HPDE6-E6E7 (cell line): ENCODE measurements around the gene BRD3.
"Not testable (repeated sequence)": the region's sequence is repeated elsewhere in the genome, so short reads cannot be mapped to it uniquely, and the experiment has no call there.

Source experiments
- DNase-seq: peaks from one replicate; pipeline ENCODE4 v3.0.0; 2011; ENCODE audit warnings: missing footprints; ENCODE audit errors: extremely low spot score

BRD3 gene

GRCh38 chr9:134067904-134068743 lies at the start of gene BRD3:
Gene BRD3 (minus strand): TSS chr9:134068026. CDS start chr9:134053477, 14,549 bp downstream.
- peak; percentile 74 for DNase-seq

DNA sequence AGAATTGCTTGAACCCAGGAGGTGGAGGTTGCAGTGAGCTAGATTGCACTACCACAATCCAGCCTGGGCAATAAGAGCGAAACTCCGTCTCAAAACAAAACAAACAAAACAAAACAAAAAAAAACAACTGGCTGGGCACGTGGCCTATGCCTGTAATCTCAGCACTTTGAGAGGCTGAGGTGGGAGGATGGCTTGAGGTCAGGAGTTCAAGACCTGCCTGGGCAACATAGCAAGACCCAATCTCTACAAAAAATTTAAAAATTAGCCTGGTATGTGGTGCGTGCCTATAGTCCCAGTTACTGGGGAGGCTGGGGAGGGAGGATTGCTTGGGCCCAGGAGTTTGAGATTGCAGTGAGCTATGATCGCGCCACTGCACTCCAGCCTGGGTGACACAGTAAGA lies 44.7 kb upstream of the BRD3 start:
- DNase-seq = no peak

DNA sequence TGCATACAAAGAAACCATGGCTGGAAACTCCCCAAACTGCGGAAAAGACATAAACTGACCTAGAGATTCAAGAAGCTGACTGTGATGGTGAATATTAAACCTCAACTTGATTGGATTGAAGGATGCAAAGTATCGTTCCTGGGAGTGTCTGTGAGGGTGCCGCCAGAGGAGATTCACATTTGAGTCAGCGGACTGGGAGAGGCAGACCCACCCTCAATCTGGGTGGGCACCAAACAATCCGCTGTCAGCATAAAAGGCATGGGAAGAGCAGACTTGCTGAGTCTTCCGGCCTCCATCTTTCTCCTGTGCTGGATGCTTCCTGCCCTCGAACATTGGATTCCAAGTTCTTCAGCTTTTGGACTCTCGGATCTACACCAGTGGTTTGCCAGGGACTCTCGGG lies 43.2 kb upstream of the BRD3 start:
- DNase-seq = no peak

- no peak for DNase-seq
Observed at GRCh38 chr9:134103391-134103998, 35.7 kb upstream of the BRD3 start.

- DNase-seq = no peak
Observed at GRCh38 chr9:134101623-134102149, 33.9 kb upstream of the BRD3 start.

GRCh38 chr9:134101133-134101532 lies 33.3 kb upstream of the BRD3 start:
- not testable (repeated sequence) for DNase-seq

GRCh38 chr9:134100040-134100439 lies 32.2 kb upstream of the BRD3 start:
- DNase-seq = no peak

DNA sequence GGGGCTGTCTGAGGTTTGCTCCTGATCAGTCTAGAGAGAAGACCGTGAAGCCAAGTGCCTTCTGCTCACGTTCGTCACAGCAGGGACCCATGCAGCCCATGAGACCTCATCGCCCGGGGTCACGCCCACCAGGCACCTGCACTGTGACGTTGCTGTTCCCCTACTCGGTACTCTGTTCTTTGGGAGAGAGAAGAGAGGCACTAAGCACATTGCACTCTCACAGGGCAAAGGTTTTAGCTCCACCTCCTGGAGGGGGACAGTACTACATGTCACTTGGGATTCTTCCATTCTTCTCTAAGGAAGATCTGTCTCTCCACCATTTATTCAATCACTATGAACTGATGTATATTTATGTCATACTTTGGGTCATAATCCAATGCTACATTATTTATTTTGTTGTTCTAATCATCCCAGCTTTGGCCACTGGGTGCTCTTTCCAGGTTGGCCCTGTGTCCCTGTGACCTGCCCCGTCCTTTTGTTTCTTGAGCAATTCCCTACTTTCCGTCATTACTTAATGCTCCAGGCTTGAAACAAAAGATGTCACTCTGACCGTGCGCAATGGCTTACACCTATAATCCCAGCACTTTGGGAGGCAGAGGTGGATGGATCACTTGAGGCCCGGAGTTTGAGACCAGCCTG lies 31.4 kb upstream of the BRD3 start:
- DNase-seq = peak; percentile 39

GRCh38 chr9:134089972-134090371 lies 22.1 kb upstream of the BRD3 start:
- no peak for DNase-seq

DNA sequence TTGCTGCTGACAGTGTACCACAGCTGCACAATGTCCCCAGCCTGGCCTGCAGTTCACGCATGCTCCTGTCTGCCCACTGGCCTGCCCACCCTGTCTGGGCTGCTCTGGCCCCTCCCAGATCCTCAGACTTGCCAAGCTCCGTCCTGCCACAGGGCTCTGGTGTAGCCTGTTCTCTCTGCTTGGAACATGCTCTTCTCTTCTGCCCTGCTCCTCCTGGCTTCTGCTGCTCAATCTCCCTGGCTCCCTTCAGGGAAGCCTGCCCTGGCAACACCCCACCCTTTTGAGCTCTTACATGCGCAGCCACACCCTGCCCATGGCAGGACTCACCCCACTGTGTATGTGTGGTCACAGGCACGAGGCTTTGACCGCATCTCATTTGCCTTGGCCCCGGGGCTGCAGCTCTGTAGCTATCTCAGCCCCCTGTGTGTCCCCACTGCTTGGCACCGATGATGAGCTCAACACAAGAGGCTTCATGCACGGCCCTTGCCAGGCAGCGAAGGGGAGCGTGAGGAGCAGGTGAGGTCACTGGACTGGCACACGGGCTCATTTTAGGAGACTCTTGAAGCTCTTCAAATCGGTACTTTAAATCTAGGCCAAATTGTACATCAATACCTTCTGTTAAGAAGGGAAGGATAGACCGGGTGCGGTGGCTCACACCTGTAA lies 20.4 kb upstream of the BRD3 start:
- DNase-seq = no peak

DNA sequence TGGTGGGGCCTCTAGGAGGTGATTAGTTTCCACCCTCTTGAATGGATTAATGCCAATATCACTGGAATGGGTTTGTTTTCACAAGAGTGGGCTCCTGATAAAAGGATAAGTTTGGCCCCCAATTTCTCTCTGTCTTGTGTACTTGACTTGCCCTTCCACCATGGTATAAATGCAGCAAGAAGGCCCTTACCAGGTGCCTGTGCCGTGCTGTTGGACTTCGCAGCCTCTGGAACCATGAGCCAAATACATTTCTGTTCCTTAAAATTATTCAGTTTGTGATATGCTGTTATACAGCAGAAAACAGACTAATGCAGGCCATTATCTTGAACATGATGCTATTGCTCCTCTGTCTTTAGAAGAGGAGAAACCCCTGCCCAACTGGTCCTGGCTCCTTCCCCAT lies 17.8 kb upstream of the BRD3 start:
- no peak for DNase-seq

GRCh38 chr9:134083451-134083850 lies 15.6 kb upstream of the BRD3 start:
- DNase-seq = no peak

- no peak for DNase-seq
Observed at GRCh38 chr9:134076644-134077043, 8.8 kb upstream of the BRD3 start.

DNA sequence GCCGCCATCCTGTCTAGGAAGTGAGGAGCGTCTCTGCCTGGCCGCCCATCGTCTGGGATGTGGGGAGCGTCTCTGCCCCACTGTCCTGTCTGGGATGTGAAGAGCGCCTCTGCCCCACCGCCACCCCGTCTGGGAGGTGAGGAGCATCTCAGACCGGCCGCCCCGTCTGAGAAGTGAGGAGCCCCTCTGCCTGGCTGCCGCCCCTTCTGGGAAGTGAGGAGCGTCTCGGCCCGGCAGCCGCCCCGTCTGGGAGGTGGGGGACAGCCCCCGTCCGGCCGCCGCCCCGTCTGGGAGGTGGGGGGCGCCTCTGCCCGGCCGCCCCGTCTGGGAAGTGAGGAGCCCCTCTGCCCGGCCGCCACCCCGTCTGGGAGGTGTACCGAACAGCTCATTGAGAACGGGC lies 7.9 kb upstream of the BRD3 start:
- DNase-seq = not testable (repeated sequence)

DNA sequence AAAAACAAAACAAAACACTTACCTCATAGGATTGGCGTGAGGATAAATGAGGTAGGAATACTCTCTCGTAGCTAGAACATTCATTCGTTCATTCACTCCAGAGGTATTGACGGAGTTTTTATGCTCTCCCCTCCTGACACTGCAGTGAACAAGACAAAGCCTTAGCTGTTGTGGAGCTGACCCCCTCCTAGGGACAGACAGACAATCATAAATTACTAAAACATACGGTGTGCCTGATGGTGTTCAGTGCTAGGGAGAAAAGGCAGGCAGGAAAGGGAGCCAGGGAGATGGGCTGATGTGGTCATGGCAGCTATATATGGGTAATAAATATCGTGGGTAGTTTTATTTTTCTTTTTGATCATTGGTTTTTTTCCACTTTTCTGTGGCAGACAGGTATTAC lies 5.7 kb upstream of the BRD3 start:
- DNase-seq = no peak

DNA sequence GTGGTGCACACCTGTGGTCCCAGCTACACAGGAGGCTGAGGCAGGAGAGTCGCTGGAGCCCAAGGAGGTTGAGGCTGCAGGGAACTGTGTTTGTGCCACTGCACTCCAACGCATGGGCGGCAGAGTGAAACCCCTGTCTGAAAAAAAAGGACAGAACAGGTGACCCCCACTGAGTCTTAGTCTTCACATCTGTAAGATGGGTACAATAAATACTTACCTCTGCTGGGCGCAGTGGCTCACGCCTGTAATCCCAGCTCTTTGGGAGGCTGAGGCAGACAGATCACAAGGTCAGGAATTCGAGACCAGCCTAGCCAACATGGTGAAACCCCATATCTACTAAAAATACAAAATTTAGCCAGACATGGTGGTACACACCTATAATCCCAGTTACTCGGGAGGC lies 4.9 kb upstream of the BRD3 start:
- DNase-seq = not testable (repeated sequence)

GRCh38 chr9:134071149-134071548 lies 3.3 kb upstream of the BRD3 start:
- DNase-seq = no peak

DNA sequence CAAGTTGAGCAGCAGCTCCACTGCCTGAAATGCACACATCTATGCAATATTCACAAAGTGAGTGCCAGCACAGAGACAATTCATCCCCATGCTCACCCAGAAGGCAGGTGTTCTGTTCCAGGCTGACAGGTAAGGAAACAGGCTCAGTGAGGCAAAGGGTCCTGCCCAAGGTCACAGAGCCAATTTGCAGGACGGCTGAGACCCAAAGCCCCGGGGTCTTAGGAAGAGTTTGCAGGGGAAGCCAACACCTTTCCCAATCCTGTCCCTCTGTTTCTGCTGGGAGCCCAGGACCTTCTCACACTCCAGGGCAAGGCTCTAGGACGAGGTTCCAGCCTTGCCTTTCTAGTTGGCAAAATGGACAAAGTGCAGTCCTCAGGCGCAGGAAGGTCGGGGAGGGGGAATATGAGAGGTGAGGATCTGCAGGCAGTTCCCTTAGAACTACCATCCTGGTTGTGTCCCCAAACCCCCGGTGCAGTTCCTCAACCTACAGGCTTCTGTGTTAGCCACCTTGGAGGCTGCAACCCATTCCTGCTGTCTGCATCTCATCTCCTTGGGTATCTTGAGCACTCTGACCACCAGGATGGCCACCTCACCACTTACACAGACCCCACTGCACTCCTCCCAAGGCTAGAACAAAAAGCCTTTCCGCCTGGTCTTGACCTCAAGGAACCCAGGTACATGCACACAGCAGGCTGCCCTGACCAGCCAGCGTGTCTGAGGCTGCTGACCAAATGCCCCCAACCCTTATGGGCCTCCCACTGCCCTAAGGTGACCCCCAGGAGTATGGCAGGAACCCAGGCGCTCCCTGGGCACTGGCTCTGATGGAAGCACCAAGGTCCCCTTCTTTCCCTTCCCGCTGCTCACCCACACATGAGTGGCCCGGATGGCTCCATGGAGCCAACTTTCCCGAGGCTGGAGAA lies 1.9 kb upstream of the BRD3 start:
- DNase-seq = no peak

GRCh38 chr9:134068744-134069479 lies 1.1 kb upstream of the BRD3 start:
- no peak for DNase-seq
